ENCODE data around the gene RFX2.
A peak's percentile ranks its signal among the peaks of the same experiment; 100 is the strongest.
"Not testable (repeated sequence)": the region's sequence is repeated elsewhere in the genome, so short reads cannot be mapped to it uniquely, and the experiment has no call there.

Gene RFX2

DNA sequence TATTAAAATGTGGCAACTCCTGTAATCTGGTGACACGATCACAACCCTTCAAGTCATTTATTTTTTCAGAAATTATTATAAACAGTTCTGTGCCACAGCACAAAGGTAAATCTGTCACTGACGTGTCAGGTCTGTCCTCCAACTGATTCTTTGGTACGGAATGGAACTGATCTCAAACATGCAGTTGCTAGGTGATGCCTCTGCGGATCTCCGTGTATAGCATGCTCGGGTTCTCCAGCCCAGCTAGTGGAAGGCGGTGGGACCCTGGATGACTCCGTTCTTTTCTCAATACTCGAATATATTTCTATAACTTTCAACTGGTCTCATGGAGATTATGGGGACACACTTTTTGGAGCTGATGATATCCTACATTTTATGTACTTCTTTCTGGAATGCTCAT is 143.4 kb downstream of the RFX2 start:
- DNase-seq: no peak

DNA sequence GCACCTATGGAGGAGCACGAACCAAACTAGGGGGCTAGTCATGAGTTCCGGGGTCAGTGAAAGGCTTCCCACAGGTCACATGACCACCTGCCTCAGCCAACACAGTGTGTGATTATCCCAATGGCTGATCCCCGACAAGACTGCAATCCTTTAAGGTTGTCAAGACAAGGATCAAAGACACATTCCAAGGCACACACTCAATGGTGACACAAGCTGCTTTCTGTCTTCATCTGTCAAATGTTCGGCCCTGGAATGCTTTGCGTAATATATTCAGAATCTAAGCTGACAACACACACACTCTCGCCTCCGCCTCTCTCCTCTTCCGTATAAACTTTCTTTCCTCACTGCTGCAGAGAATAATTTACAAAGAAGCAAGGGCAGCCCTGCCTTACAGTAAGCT is 144.1 kb downstream of the RFX2 start:
- no peak for DNase-seq

DNA sequence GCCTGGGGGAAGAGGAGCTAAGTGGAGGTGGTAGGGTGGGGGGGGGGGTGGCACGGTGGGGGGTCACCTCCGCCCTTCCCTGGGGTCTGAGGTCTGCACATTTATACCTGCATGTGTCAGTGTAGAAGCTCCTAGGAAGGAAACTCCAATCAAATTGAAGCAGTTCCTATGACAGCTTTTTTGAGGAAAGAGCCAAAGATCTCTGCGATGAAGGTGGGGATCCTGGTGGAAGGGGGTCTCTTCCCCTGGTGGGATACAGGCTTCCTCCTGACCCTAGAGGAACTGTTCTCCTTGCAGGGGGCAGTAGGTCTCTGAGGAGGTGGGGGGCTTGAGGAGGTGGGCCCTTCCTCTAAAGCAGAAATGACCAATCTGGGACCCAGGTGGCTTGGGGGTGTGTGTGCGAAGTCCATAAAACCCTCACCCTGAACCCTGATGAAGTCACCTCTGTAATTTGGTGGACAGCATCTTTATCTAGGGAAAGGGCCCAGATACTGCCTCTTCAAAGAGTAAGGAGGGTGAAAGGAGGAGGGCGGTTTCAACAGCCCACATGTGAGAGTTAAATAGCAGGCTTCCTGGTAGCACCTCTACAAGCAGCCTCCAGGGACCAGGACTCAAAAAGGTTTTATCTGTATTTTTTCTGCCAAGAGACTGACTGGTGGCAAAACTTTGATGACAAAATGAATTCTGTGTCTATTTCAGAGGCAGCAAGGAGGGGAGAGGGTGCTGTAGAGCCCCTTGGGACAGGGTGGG is 145.3 kb downstream of the RFX2 start:
- DNase-seq: no peak

DNA sequence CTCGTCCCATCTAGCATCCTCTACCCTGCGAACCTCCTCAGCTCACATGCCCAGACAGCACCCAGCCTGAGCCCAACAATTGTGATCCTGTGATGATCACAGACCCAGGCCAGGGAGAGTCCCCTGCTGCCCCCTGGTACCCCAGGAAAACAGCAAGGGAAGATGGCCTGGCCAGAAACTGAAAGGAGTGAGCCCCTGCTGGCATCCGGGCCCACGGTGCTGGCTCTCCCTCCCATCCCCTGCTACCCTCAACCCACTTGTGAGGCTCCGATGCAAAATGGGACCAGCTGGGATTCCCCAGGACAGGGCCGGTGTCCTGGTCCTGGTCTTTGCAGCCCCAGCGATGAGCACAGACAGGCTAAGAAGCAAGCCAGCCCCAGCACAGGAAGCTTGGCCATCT is 146.4 kb downstream of the RFX2 start:
- no peak for DNase-seq

DNA sequence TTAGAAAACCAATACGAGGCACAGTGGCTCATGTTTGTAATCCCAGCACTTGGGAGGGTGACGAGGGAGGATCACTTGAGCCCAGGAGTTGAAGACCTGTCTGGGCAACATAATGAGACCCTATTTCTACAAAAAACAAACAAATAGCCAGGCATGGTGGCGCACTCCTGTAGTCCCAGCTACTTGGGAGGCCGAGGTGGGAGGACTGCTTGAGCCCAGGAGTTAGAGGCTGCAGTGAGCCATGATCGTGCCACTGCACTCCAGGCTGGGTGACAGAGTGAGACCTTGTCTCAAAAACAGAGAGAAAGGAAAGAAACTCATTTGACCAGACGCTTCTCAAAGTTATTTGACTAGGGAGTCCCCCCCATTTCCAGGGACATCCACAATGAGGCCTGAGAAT is 147.0 kb downstream of the RFX2 start:
- not testable (repeated sequence) for DNase-seq

DNA sequence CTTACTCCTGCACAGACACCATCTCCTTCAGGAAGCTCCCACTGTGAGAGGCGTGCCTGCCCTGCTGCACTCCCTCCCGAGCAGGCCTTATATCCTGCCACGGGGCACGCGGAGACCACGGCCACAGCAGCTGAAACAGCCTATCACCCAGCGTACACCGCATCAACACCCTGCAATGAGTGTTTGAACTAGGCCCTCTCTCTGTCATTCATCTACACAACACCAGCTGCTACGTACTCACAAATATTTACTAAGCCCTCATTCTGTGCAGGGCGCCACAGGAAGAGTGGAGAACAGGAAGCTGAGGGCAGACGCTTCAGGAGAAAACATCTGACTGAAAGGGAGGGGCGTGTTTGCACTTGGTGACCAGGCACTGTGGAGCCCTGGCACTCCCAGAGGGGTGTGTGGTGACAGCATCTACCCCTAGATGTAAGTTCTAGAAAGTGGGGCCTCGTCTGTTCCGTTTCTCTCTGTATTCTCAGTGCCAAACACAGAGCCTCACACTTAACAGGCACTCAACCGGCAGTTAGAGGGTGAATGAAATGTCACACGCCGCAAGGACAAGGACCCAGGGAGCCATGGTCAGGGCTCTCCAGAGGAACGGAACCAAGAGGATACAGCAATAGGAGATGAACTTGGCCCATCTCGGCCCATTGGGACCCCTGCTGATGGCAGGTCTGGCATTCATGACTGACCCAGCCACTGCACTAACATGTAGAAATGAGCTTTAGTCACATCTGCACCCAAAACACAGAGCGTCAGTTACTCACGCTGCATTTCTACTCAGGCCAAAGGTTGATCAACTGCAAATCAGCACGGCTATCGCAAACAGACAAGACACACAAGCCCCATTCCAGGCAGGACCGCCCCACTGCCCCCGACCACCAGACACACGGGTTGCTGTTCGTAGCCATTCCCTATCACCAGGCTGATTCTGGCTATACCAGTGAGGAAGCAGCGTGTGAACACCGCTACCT is 148.0 kb downstream of the RFX2 start:
- peak; percentile 69 for DNase-seq

DNA sequence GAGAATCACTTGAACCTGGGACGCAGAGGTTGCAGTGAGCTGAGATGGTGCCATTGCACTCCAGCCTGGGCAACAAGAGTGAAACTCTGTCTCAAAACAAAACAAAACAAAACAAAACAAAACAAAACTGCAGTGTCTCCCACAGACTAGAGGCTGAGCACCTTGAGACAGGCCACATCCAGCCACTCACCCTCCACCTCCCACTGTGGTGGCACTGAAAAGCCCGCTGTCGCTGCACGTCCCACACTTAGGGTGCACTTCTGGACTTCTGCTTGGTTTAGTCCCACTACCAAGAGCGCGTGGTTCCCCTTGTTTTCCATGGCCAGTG is 148.7 kb downstream of the RFX2 start:
- not testable (repeated sequence) for DNase-seq

DNA sequence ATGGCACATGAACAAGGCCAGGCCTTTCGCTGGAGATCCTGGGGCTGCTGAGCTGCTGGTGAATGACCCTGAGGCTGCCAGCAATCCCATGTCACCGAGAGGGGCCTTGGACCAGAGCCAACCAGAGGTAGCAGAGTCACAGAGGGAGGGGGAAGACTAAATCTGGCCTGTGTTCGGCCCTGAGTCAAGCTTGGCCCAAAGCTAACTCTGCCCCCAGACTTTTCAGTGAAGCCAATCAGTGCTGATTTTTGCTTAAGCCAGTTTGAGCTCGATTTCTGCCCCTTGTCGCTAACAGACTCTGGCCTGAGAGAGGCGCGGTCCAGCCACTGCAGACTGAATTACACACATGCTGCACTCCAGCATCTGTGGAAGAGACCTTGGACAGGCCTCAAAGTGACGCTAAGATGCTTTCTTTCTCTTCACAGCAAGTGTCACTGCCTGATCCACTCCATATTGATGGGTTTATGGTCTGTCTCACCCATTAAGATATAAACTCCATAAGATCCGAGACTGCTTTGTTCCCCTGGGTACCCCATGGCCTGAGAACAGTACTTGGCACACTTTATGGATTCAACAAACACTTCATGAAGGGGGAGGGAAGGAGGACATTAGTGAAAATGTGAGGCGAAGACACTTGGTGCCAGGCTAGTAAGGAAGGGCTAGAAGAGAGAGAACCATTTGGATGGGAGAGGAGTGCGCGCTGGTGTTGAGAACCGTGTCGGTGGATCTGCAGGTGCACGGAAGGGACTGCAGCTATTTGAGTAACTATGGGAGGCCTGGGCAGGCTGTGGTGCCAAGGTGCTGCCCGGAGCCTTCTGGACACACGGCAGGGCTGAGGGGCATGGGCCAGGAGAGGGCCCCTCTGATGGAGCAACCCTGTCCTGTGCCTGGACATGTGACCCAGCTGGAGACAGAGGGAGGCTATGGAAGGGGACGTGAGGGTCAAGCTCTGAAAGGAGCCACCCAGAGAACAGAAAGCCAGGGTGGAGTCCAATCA is 150.0 kb downstream of the RFX2 start:
- DNase-seq: no peak

DNA sequence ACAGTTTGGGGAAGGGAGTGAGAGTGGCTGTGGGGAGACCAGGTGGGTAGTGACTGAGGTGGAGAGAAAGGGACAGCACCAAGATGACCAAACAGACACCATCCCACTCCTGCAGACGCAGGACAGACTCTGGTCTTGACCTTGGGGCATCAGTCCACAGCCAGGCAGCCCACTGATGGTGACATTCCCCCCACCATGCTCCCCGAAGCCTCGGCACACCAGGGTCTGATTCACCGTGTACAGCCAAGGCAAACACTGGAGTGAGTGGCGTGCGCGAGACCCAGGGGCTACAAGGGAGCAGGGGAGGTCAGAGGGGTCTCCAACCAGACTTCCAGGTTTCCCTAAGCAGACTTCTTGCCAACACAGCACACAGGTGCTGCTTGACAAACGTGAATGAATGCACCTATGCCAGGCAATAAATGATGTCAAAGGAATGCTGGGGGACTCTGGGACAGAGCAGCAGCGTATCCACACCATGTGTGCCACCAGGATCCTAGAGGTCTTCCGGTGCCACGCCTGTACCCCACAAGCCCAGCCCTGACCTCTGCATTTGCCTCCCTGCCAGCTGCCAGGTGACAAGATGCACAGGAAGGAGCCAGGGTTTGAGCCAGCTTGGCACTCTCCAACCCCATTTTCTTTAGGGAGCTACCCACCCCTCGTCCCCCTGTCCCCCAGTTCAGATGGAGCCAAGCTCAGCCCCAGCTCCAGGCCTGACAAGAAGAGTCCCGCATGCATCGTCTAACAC is 150.9 kb downstream of the RFX2 start:
- DNase-seq: no peak

DNA sequence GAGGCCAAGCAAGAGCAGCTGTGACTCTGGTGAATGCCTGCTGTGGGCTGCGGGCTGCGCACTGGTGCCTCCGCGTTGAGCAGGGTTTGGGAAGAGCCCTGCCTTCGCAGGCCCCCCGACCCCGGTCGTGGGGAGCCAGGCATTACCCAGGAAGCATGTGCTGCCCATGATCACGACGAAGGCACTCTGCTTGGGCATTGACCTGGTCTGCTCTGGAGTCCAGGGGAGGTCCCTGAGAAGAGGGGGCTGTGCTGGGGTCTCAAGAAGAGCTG is 151.5 kb downstream of the RFX2 start:
- no peak for DNase-seq

DNA sequence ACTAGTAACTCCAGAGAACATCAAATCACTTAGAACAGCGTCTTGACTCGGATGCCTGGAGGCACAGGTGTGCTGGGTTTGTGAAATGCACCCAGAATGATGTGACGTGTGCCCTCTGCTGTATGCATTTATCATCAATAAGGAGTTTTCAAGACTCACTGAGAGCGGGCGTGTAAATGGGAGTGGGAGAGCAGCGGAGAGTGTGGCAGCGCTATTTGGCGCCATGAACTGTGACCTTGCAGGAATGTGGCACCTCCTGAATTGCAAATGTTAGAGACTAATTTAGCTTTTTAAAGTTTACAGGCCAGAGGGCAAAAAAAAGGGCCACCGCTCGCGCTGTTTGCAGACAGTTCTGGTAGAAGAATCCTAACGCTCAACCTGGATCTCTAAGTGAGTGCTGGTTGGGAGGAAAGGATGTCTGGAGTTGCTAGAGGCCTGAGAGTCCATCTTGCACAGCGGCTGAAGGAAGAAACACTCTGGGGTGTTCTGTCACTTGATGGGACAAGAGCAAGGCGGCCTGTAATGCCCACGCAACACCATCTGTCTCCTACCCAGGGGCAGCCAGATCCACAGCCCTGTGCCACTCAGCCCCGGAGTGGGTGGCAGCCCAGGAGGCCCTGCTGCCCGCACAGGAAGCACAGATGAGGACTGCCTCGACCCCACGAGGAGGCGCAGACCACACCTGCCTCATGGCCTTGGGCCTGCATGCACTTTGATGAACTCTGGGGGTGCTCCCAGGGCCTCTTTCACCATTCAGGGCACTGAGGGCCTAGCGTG is 152.0 kb downstream of the RFX2 start:
- no peak for DNase-seq

DNA sequence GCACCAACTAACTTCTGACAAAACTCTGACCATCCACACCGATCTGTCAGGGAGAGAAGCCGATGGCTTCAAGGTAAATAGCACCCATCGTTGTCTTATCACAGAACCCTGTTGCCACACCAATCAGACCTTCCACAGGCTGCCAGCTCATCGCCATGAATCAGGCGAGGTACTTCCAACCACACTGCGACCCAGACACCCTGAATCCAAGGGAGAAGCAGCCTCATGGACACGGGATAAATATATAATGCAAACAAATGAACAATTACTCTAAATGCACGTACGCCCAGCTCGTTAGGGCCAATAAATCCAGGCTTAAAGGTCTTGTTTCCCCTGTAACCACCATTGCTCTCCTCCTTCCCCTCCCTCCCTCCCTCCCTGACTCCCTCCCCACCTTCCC is 153.1 kb downstream of the RFX2 start:
- no peak for DNase-seq

DNA sequence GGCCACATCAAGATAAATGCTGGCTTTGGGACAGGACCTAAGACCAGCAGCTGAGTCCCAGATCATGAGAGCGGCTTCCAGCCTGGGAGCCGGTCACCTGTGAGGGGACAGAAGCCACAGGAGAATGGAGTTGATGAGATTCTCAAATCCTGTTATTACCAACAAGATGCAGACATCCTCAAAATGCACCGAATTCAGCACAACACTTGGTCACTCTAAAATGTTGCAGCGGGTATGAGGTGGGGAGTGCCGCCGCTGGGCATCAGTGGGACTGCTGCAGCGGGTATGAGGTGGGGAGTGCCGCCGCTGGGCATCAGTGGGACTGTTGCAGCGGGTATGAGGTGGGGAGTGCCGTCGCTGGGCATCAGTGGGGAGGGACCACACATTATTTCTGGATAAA is 153.6 kb downstream of the RFX2 start:
- DNase-seq: no peak

DNA sequence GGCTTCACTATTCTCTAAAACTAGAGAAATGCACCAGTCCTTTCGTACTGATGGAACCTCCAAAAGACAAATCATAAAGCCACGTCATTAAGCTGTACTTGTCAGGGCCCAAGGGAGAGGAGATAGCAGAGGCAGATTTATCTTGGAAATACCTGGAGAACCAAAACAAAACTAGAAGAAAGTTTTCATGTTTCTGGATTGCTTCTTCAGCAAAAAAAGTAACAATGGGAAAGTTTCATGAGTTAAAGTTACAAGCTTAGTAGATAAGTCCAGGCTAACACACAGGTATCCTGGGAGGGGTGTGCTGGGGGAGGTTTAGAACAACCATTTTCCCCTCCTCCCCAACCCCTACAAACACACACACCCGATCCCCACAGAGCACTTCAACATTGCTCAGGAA is 154.0 kb downstream of the RFX2 start:
- no peak for DNase-seq

DNA sequence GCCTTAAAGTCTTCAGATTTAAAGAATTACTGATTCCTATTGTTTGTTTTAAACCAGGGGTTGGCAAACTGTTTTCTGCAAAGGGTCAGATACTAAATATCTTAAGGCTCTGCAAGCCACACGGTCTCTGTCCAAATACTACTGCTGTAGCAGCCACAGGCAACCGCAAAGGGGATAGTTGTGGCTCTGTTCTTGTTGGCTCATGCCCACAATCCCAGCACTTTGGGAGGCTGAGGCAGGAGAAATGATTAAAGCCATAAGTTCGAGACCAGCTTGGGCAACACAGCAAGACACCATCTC is 154.7 kb downstream of the RFX2 start:
- DNase-seq: no peak

DNA sequence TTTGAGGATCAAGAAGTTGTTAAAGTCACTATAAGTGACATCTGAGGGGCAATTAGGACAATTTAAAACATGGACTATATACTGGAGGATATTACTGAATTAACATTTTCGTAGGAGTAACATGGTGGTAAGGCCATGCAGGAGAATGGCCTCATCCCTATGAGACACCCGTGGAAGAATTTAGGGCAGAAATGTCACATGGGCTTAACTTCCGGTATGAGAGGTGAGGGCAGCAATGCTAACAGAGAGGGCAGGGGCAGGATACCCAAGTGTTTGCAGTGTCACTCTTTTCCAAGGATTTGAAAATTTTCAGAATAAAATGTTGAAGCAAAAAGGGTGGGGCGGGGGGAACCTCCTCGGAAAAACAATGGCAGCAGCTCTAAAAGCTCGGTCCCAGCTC is 156.0 kb downstream of the RFX2 start:
- no peak for DNase-seq

DNA sequence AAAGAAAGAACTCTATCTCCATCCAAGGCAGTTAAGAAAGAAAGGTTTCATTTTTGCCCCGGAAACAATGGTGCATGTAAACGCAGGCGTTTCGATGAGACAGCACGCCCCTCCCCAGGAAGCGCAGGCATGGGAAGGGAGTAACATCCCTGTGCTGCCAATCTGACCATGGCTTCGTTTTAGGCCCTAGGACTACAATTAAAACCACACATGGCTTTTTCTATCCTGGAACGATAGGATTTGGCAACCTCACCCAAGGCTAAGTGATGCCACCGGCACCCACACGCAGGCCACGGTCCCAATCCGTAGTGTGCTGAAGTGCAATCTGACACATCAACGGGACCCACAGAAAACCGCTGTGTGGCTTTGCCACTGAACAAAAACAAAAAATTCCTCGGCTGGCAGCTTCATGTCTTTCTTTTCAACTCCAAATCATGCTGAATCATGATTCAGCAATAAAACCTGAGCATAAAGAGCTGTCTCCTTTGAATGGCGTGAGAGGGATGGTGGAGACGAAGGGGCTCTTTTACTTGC is 156.6 kb downstream of the RFX2 start:
- no peak for DNase-seq

DNA sequence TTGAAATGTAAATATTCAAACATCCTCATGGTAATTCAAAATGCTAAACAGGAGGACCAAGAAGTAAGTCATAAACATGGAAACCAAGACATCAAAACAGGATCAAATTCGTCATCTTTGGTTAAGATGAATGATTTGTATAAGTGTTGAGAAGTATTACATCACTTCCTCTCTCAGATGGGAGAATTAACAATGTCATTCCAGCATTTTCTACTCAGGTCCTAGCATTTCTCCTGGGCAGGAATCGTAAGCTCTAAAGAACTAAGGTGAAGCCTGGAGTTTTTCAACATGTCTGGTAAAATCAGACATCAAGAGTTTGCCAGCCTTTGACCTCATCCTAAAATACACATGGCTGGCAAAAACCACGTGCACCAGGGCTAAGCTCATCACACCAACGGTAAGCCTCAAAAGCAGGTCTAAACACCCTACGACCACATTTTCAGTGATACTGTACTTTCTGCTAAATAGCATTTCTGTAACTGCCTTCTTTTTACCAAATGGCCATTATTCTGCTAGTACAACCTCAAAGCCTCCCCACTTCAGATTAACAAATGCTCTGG is 157.2 kb downstream of the RFX2 start:
- no peak for DNase-seq

DNA sequence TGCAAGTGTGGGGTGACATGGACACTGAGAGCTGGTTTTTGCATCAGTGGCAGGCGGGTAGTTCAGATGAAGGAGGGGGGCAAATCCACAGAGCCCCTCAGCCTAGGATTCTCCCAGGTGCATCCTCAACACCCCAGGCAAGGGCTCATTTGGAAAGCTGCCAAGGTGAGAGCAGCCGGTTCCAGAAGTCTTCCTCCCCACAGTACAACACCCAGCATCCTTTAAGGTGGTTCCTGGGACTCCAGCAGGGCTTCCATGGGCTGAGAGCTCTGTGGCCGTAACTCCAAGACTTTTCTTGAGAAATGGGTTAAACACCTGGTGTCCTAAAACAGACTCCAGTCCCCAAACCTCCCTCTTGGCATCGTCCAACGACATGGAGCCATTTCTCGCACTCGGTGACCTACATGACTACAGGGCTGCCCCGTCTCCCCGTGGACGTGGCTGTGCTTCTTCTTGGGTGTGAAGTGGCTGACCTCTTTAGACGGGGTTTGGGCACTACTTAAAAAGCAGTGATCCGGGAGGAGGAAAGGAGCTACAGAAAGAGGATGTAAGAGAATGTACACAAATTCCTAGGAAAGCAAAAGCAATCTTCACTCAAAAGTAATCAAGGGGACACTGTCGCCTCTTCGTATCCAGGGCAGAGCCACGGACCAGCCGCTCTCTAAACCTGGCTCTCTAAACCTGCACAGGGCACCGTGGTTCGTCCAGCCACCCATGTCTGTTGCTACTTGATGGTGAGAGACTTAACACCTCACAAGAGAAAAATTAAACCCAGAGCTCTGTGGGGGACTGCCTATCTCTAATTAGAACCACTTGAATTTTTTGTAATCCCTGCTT is 157.9 kb downstream of the RFX2 start:
- DNase-seq: no peak

DNA sequence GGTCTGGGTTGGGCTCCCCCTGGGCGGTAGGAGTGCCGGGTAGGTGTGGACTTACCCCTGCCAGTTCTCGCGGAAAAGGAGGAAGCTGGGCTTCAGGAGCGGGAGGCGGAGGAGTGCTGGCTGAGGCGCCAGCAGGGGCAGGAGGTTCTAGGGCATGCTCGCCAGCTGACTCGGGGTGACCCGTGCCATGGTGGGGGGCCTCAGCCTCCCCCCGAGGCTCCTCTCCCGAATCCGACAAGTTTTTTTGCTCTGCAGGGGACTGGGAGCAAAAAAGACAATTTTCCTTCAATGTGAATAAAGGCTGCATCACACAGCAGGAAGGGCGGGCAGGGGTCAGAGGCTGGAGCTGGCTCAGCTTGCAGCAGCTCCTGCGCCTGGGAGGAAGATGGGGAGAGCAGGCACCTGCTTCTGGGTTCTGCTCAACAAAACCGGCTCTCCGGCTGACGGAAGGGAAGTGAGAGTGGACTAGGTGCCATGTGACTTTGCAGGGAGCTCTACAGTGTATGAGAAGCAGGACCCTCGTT is 158.9 kb downstream of the RFX2 start:
- DNase-seq: no peak

Data from NCI-H1436 treated with DMSO at 0.1 percent for 48 hours (cell line).